HG03159 (cell line): ENCODE results near the gene CYP4Z1.
"Not testable (repeated sequence)": the region's sequence is repeated elsewhere in the genome, so short reads cannot be mapped to it uniquely, and the experiment has no call there.

Experiments
- ATAC-seq: cut with Tn5 transposase; IDR thresholded peaks from one replicate; pipeline ENCODE4 v1.9.1; 2021; ENCODE audit warnings: mild to moderate bottlenecking, moderate library complexity; ENCODE audit not compliant: unreplicated experiment

Gene CYP4Z1

DNA sequence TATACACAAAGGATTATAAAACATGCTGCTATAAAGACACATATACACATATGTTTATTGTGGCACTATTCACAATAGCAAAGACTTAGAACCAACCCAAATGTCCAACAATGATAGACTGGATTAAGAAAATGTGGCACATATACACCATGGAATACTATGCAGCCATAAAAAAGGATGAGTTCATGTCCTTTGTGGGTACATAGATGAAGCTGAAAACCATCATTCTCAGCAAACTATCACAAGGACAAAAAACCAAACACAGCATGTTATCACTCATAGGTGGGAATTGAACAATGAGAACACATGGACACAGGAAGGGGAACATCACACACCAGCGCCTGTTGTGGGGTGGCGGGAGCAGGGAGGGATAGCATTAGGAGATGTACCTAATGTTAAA lies 60.0 kb downstream of the CYP4Z1 start:
- ATAC-seq: not testable (repeated sequence)

DNA sequence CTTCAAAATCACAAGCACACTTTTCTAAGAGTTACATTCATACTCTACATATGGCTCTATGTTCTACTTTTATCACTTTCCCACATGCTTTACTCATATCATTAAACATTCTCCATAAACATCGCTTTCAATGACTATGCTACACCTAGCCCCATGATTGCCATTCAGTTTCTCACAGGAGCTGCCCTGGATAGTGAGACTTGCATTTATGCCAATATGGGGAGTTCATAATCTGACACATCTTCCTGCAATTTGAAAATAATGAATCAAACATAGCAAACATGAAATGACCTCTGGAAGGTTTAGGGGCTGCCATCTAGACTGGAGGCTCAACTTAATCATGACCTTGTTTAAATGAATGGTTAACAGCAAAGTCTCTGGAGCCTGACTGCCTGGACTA lies 61.2 kb downstream of the CYP4Z1 start:
- ATAC-seq: no peak

DNA sequence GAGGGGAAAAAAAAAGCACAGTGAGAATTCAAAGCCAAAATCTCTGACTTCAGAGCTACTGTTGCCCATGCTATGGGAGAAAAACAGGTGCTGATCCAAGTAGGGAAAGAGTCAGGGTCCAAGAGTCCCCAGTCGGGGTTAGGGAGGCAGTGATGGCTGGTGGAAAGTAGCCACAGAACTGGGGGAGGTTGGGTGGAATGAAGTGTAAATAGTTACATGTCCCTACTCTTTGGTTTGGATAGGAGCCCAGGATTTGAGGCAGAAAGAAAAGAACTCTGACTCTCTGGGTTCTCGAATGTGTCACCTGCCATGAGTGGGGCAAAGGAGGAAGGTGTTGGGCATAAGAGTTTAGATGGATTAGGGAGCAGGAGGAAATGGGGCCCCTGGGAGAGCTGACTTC lies 61.8 kb downstream of the CYP4Z1 start:
- not testable (repeated sequence) for ATAC-seq

DNA sequence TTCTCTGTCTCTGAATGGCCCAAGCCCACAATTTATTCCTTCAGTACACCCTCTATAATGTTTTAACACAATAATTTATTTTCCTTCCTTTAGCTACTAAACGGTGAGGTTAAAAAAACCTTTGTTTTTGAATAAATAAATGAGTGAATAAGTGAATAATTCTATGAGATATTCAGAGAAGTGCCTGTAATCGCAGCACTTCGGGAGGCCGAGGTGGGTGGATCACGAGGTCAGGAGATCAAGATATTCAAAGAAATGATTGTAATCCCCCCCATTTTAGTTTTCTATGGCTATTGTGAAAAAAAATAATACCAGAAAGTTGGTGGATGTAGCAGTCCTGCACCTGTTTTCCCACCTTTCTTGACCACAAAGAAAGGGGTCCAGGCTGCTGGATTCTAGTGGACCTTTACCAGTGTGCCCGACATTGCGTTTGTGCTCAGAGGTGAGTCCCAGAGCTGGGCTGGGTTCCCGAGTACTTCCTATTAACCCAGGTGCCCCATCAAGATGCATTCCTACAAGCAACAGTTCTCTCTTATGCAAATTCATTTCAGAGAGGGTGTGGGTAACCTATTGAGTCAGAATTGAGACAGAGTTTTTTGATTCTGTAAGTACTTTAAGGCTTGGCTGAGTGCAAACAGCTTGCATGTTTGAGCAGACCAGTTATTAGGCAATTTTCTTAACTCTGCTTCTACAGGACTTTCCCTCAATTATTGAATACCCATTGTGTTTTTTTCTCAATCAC lies 62.6 kb downstream of the CYP4Z1 start:
- not testable (repeated sequence) for ATAC-seq

DNA sequence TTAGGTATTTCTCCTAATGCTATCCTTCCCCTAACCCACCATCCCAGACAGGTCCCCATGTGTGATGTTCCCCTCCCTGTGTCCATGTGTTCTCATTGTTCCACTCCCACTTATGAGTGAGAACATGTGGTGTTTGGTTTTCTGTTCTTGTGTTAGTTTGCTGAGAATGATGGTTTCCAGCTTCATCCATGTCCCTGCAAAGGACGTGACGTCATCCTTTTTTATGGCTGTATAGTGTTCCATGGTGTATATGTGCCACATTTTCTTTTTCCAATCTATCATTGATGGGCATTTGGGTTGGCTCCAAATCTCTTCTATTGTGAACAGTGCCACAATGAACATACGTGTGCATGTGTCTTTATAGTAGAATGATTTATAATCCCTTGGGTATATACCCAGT lies 65.6 kb downstream of the CYP4Z1 start:
- ATAC-seq: not testable (repeated sequence)

DNA sequence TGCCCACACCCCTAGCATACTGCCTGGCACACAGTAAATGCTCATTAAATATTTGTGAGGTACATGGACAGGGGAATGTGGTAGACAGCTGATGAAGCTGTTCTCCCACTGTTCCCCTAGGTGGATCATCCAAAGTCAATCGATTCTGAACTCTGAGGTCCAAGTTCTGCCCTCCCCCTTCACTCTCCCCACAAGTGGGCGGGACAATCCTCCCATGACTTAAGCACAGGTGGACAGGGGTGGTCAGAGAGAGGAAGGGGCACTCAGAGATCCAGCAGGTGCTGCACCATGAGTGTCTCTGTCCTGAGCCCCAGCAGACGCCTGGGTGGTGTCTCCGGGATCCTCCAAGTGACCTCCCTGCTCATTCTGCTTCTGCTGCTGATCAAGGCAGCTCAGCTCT lies 70.2 kb downstream of the CYP4Z1 start, which contains the start of gene CYP4A22:
Gene CYP4A22, plus strand, starts transcription at position 244 of the 400 bp plus-strand sequence. Its CDS starts 45 bp downstream, at position 289.
- ATAC-seq: no peak

DNA sequence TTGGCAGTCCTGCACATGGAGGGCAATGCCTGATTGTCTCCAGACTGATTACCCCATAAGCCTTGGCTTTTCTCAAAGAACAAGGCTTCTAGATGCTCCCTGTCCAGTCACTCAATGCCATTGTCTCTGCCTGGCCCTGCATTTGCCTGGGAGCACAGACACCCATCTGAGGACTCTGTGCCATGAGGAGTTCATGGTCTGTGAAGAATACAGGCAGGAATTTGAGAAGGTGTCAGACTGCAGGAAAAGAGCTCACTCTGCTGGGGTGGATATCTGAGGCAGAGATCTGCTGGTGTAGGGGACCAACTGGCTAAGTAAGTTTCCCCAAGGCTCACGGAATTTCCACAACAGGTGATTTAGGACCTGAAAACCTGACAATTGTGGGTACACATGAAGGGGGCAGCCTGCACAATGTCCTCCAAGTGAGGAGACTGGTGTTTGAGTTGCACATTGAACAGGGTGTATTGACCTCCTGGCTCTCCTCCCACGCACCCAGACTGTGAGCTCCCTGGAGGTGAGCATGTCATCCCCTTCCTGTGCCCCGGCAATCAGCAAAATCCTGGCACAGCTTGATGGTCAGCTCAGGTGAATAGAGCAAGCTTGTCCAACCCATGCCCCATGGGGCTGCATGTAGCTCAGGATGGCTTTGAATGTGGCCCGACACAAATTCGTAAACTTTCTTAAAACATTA lies 71.0 kb downstream of the CYP4Z1 start:
- no peak for ATAC-seq

DNA sequence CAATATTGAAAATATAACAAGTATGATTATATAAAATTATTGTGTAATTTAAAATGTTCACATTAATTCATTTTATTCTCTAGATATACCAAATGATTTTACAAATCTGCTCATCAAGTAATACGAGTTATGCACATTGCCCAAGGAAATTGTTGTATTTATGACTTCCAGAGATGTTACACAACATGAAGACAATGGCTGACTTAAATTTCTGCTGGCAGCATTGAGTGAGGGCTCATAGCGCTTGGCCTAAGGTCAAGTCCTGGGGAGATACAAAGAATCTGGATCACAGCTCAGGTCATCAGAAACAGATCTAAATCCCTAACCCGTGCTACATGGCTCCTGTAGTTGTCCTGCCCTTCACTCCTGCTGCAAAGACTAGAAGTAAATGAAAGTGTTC lies 73.3 kb downstream of the CYP4Z1 start:
- not testable (repeated sequence) for ATAC-seq

DNA sequence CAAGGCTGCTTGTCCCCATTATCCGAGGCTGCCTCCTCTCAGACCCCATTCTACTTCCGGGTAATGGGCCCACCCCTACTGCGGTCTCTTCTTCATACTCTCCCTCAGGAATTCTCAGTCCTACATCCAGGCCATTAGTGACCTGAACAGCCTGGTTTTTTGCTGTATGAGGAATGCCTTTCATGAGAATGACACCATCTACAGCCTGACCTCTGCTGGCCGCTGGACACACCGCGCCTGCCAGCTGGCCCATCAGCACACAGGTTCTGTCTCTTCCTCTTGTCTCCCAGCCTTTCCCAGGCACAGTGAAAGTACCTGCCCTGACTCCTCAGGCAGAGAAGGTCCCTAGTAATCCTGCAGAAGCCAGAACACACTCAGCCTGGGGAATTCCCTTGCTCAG lies 76.6 kb downstream of the CYP4Z1 start:
- ATAC-seq: not testable (repeated sequence)

DNA sequence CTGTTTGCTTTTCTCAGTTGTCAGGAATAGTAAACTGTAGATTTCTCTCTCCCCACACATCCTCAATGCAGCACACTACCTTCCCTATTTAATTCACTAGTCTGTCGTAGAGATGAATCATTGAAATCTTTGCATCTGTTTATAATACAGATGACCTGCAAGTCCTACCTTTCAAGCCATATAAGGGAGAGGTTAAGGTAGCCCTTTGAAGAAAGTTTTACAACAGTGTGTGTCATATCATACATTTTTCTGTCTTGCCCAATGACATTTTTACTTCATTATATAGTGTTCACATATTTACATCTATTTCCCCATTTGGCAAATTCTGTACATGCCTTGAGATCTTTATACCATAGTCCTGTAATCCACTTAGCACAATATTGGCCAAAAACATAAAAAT lies 79.5 kb downstream of the CYP4Z1 start:
- ATAC-seq: not testable (repeated sequence)

DNA sequence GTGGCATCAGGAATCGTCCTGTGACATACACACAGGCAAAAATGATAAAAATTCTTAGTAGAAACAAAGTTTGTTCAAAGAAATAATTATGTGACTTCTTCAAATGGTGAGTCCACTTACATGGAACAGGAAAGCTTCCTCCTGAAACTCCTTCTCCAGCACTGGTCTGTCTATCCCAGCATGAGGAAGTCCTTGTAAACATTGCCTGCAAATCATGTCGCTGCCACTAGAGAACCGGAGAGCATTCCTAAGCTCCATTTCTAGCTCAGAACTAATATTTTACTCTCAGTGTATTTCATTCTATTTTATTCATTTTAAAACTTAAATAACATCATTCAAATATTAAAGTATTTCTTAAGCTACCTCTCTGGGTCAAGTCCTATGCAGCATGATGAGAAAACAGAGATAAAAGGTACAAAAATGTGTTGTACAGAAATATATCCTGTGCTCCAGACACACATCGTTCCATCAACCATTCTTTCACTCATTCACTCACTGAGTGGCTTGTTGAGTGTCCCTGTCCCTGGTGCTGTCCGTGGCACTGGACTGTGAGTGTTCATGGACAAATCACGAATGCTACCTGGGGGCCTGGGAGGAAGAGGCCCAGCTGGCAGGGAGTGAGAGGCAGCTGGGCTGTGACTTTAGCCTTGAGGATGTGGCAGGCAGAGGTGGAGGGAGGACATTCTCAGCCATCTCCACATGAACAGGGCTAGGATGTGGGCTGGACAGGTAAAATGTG lies 80.2 kb downstream of the CYP4Z1 start:
- ATAC-seq: no peak

DNA sequence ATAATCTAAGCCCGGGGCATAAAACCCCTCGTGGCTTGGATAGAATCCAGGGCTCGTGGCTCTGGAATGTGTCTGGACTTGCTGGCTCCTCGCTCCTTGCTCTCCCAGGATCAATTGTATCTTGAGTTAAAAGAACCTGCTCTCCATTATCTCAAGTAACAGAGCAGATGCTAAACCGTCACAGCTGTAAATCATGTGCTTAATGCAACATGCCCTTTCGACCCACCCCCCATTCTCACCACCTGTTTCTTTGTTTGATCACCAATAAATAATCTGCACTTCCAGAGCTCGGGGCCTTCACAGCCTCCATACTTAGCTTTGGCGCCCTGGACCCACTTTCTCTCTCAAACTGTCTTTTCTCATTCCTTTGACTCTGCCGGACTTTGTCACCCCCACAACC lies 82.1 kb downstream of the CYP4Z1 start:
- ATAC-seq: not testable (repeated sequence)

DNA sequence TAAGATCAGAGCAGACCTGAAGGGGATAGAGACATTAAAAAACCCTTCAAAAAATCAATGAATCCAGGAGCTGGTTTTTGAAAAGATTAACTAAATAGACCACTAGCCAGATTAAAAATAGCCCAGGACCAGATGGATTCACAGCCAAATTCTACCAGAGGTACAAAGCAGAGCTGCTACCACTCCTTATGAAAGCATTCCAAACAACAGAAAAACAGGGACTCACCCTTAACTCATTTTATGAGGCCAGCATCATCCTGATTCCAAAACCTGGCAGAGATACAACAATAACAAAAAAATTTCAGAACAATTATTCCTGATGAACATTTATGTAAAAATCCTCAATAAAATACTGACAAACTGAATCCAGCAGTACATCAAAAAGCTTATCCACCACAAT lies 89.4 kb downstream of the CYP4Z1 start:
- ATAC-seq: not testable (repeated sequence)

DNA sequence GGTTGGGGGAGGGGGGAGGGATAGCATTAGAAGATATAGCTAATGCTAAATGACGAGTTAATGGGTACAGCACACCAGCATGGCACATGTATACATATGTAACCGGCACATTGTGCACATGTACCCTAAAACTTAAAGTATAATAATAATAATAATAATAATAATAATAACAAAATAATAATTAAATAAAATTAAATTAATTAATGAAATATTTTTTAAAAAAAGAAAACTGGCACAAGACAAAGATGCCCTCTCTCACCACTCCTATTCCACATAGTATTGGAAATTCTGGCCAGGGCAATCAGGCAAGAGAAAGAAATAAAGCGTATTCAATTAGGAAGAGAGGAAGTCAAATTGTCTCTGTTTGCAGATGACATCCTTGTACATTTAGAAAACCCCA lies 90.9 kb downstream of the CYP4Z1 start:
- not testable (repeated sequence) for ATAC-seq

DNA sequence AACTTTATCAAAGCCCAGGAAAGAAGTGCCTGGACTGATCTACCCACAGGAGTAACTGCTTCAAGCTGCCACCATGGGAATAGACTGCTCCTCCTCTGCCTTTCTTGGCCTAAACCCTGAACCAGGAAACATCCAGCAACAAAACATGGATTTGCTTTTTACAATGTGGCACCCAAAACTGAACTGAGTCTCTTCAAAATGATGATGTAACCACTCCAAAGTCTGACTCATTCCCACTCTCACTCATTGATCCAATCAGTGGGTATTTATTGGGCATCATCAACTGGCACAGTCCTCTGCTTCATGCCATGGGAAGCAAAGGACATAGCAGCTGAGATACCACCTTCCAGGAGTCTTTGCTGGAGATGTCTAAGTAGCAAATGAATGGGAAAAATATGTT lies 93.7 kb downstream of the CYP4Z1 start:
- ATAC-seq: no peak

DNA sequence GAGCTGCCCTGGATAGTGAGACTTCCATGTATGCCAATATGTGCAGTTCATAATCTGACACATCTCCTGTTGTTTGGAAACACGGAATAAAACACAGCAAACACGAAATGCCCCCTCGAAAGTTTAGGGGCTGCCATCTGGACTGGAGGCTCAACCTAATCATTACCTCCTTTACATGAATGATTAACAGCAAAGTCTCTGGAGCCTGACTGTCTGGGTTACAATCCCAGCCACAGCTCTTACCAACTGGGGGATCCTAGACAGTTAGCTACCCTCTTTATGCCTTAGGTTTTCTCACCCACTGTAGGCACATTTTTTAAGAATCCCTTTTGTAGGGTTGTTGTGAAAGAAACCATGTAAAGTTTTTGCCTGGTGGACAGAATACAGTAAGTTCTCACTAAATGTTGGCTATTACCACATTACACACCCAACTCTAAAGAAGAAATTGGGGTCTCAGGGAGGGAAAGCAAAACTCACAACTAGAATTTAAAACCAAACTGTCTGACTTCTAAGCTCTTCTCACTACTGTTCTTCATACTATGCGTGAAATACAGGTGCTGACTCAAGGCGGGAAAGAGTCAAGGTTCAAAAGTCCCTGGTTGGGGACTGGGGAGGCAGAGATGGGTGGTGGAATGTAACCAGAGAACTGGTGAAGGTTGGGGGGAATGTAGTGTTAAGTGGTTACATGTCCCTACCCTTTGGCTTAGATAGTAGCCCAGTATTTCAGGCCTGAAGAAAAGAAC lies 94.4 kb downstream of the CYP4Z1 start:
- no peak for ATAC-seq

DNA sequence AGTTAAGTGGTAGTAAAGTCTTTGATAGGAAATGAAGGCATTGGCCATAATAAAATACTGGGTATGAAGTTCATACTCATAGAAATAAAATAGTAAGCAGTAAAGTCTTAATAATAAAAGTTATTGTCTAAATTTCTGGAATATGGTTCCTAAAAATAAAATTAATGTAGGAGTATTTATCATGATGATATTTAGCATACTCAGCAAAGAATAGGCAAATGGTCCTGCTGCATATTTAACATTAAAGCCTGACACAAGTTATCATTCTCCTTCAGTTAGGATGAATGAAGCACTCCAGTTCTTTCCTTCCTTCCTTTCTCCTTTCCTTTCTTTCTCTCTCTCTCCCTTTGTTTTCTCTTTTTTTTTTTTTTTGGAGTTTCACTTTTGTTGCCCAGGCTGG lies 97.5 kb downstream of the CYP4Z1 start:
- no peak for ATAC-seq
